GM21390 (cell line): ENCODE measurements around the gene TET3.

ENCODE experiments used
- ATAC-seq: cut with Tn5 transposase; IDR thresholded peaks from one replicate; pipeline ENCODE4 v1.9.1; 2021; ENCODE audit not compliant: unreplicated experiment

The TET3 gene

DNA sequence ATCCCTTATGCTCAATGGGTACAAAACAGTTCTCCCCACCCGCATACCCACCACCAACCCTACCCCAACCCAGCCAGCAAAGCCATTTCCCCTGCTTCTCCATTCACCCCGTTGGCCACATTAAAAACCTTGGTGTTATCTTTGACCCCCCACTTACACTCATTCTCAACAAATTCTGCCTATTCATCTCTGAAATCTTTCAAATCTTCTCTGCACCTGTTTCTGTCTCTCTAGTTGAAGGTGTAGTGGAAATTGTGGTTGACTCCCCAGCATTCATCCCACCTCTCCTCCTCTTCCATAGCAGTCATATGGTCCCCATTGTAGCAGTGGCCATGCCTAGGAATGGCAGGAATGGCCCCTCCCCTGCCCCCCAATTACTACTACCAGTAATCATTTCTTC, 20.5 kb upstream of the TET3 start:
- no peak for ATAC-seq

DNA sequence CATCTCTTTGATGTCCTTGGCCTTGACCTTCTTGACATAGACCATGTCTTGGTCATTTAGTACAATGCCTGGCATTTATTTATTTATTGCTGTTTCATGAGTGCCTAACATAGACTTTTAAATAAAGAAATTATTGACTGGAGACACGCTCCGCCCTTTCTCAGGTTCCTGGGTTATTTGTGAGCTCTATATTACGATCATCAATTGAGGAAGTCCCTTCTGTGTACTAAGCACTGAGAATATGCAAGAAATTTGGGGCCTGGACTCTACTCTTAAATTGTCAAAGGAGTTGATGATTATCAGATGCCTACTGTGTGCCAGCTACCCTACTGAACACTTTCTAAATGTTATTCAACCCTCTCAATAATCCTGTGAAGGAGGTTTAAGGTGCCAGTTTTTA, 19.7 kb upstream of the TET3 start:
- ATAC-seq = no peak

DNA sequence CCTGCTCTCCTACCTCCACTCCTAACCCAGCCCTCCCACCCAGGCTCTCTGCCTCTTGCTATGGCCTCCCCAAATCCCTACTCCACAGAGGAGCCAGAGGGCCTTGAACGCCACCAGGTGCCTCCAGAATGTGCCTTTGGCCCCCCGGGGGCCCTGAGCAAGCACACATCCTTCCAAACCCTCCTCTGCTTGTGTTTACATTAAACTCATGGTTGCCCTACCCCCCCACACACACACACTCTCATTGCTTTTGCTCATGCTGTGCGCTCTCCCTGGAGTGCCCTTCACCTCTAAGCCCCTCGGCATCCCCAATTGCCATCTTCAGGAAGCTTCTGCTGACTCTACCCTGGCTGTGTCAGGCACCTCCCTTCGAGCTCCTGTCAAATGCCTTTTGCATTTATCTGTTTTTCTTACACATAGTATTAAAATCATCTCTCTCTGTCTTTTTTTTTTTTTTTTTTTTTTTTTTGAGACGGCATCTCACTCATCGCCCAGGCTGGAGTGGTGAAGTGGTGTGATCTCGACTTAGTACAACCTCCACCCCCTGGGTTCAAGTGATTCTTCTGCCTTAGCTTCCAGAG, 16.3 kb upstream of the TET3 start:
- ATAC-seq = no peak

DNA sequence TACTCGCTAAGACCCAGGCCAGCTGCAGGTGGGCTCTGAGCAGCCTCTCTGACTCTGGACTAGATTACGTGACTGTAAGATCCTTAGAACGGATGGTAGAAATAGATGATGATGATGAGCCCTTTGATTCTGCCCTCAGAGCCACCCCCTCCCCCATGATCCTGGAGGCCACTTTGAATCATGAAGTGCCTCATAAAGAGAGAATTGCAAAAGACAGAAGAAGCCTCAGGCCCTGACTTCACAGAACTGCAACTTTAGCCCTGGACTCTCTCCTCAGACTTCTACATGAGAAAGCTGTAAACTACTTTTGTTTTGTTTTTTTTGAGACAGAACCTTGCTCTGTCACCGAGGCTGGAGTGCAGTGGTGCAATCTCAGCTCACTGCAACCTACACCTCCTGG, 15.4 kb upstream of the TET3 start:
- ATAC-seq = no peak

DNA sequence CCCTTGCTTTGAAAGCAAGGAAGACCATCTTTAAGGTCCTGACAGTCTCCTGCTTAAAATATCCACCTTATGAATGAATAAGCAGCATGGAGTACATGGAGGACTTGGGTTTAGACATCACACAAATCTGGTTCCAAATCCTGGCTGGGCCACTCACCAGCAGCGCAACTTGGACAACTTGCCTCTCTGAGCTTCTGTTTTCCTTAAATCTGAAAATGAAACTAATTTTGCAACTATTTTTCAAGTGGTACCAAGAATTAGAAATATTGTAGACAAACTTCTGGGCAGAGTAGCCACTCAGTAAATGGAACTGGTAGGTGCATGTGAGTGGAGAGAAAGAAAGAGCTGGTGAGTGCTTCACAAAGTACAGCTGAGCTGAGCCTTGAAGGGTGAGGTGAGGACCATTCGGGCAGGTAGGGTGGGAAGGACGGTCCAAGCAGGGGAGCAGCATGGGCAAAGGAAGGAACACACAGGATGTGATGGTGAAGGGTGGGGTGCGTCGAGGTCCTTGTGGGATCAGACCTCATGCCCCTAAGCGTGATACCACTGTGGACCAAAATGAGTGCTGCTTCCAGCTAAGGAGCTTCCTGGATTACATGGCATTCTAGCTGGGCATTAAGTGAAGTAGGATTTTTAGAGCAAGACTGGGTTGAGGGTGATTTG, 14.4 kb upstream of the TET3 start:
- ATAC-seq = no peak

DNA sequence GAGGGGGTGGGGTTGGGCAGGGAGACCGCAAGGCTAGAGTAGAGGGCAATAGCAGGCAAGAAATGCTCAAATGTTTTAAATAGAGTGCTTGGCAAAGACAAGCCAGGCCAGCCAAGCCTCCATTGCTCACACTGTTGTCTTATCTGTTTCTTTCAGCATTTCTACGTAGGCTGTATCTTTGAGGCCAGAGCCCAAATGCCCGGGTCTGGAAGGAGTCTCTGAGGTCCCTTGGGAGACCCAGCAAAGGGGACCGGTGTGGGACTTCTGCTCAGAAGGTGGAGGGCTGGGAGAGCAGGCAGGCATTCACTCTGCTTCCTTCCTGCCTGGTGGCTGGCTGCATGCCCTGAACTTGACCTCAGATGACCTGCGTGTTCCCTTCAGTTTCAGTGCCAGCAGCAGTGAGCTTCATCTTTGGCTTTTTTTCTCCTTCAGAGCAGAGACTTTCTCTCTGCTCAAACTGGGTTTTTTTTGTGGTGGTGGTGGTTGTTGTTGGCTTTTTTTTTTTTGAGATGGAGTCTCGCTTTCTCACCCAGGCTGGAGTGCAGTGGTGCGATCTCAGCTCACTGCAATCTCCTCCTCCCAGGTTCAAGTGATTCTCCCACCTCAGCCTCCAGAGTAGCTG, 13.7 kb upstream of the TET3 start:
- peak; percentile 66 for ATAC-seq

DNA sequence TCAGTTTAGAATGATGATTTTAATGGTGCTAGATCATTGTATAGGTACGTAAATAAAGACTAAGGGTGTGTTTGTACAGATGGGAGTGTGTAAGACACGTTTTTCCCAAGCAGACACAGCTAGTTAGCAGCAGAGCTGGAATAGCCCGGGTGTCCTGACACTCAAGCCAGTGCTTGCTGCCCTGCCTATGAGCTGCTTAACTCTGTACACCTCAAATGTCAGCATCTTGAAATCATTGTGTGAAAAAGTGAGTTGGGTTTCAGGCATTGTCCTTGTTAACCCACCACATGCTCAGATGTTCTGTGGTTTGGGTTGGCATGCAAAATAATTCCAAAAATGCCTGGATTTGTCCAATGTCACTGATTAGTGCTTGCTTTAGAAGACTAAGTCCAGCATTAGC, 13.0 kb upstream of the TET3 start:
- ATAC-seq = no peak

DNA sequence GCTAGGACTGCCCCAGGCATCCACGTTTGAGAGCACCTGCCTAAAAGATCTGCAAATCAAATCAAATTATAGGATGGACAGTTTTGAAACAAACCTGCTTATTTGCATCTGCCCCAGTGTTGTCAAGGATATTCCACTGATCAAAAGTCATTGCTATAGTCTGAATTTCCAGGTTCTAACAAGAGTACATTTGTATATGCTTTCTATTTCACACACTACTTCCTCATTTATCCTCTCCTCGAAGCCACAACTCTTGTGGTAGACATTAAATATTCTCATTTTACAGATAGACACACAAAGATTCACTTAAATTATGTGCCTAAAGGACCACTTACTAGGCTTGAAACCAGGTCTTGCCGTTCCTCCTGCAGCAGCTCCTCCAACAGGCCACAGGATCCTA, 11.9 kb upstream of the TET3 start:
- ATAC-seq = peak; percentile 38

DNA sequence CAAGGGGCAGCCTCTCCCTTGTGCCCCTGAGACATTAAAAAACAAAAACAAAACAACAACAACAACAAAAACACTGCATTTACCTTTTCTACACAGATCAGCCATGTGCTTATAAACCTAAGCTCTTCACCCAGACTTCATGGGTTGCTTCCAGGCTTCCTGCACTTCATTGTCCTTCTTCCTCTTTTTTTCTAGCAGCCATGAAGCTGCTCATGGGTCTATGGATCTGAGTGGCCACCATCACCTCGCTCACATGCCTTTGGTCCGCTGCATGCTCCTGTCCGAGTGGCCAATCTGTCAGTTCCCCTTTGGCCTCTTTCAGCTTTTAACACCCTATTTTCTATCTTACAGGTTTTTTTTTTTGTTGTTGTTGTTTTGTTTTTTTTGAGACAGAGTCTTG, 9.0 kb upstream of the TET3 start:
- no peak for ATAC-seq

DNA sequence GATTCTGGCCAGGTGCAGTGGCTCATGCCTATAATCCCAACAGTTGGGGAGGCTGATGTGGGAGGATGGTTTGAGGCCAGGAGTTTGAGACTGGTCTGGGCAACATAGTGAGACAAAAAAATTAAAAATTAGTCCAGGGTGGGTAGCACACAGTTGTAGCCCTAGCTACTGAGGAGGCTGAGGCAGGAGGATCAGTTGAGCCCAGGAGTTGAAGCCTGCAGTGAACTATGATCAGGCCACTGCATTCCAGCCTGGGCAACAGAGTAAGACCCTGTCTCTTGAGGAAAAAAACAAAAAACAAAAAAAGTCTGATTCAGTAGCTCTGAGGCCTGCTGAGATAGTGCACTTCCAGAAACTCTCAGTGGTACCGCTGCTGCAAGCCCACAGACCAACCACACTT, 7.9 kb upstream of the TET3 start:
- no peak for ATAC-seq

DNA sequence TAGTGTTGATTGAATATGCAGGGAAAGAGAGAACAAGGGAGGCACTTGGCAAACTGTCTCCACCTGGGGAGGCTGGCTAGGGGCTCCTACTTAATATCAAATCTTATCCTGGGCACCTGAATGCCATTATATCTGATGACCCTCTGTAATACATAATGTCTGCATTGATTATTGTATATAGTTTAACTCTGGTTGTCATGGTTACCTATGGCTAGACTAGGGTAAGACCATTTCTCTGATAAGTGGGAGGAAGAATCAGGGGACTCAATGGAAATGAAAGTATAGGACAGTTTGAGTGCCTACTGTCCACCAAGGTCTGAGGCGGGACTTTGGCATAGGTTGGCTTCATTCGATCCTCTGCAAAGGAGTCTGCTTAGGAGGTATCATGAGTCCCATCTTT, 7.2 kb upstream of the TET3 start:
- no peak for ATAC-seq

DNA sequence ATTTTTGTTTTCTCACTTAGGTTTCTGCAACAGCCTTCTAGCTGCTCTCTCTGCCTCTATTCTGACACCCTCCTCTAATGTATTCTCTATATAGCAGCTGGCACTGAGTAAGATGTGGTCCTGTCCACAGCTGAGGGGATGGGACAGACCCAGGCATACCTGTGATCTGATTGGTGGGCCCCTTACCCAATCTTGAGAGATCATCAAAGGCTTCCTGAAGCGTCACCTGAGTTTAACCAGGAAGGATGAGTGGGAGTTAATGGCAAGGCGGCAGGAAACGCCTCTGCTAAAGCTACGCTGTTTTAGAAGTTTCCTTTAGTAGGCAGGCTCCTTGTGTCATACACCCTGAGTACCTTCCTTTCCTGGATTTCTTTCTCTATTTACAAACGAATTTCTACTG, 5.7 kb upstream of the TET3 start:
- no peak for ATAC-seq

DNA sequence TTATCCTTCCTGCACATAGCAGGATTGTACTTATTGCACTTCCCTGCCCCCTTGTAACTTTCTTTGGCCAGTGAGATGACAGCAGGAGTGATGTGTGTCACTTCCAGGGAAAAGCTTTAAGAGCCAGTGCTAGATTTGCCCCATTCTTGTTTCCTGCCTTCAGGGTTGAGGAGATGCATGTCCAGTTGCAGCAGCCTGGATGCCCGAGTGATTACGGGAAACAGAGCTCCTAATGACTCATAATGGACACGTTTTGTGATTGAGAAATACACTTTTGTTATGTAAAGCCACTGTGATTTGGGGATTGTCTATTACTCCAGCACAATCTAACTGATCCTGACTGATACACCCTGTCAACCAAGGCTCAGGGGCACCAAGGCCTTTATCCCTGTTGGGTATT, 5.0 kb upstream of the TET3 start:
- ATAC-seq = no peak

DNA sequence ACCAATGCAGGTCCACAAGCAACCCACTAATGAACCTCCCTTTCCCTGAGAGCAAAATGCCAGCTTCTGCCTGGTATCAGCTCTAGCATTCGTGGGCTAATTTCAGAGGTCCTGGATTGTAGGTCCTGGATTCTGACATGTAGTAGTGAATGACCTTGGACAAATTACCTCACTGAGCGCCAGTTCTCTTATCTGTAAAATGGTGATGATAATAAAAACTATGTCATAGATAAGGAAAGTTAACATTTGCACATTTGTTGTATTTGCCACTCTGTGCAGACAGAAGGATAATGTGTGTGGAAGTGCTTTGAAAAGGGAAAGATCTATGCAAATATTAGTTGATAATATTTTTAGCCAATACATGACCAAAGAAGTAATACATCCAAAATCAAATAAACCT, 4.1 kb upstream of the TET3 start:
- ATAC-seq = no peak

DNA sequence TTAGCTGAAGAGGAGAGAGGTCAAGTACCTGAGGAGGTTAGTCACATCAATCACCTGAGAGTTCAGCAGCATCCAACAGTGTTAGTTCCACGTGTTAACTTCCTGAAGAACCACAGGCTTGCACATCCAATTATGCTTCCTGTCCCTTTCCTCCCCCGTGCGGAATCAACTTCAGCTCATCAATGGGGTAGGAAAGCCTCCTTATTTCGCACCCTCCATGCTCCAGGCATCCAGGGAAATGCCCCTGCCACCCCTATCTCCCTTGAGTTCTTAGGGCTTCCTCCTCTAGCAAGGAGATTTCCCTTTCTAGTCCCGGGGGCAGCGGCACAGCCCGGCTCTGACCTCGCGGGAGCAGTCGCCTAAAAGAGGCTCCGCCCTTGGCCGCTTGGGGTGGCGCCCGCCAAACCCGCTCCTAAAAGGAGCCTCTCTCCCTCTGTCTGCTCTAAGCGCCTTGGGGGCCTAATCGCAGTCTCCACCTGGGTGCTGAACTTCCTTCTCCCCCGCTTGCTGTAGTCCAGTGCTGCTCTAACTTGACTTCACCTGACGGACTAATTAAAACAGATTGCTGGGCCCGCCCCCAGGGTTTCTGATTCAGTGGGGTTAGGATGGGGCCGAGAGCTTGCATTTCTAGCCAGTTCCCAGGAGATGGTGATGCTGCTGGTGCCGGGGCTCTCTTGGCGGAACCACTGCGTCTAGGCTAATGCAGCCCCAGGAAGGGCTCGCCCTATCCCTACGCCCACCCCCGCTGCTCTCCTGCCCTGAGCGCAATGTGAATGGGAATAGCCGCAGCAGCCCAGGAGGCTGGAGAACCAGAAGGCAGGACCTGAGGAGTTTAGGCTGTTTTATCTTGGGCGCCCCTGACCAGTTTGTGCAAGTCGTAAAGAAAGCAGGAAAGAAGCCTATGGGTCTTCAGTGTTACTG, 3.4 kb upstream of the TET3 start:
- peak; percentile 28 for ATAC-seq

DNA sequence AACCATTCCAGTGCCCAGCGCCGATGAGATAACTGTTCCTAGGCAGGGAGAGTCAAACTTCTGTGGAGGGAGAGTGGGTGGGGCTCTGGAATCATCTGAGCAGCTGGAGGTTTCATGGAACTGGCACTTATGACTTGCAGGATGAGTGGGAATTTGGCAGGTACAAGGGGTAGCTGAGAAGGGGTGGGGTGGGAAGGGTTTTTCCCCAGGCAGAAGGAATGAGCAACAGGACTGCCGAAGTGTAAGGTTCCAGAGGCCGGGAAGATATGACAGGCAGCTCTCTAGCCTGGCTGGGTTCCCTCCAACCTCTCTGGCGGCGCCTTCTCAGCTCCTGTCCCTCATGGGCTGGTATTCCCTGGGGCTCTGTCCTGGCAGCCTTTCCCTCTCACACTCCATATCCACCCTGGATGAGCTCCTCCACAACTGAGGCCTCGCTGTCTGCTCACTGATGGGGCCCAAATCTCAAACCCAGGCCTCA, 2.5 kb upstream of the TET3 start:
- ATAC-seq = no peak

DNA sequence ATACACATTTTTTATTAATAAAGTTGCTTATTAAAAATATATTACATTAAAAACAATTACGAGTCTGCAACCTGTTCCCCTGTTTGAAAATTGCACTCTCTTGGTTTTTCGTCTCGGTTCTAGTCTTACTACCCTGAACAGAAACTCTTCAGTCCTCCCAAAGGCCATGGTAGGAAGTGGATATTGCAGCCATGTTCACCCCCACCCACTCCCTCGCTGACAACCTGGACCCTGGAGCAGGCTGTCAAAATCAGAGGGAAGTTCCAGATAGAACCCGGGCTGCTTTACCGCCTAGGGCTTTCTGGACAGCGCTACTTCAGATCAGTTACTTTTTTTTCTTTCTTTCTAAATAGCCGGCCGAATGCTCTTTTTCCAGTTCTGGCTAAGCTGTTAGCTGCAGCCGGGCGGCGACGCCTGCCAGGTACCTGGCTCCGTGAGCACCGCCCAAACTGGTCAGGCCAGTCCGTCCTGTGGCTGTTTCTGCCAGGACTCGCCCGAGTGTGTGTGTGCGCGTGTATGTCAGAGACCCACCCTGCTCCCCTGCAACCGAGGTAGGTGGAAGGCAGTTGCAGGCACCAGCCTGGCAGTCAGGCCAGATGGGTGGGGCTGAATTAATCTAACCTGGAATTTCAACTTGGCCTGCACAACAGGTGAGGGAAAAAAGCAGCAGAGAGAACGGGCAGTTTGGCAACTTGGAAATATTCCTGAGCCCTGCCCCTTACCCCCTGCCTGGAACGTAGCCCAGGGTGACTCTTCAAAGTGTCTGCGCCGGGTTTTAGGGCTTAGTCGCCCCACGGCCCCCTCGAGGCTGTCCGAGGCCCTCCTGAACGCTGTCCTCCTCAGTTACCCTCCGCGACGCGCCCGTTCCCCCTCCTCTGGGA, 1.1 kb upstream of the TET3 start:
- ATAC-seq = no peak

DNA sequence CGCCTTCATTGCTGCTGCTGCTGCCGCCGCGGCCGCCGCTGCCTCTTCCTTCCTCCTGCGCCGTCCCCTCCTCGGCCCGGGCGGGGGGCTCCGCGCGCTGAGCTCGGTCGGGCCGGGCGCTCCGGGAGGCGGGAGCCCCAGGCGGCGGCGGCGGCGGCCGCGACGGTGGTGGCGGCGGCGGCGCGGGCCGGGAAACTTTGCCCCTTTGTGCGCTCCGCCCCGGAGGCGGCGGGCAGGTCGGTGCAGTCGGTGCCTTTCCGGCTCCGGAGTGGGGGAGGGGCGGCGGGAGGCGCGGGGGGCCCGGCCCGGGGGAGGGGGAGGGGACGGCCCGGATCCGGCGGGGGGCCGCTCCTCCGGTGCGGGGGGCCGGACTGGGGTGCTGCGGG, 205 bp downstream of the TET3 start:
- ATAC-seq = peak; percentile 5

DNA sequence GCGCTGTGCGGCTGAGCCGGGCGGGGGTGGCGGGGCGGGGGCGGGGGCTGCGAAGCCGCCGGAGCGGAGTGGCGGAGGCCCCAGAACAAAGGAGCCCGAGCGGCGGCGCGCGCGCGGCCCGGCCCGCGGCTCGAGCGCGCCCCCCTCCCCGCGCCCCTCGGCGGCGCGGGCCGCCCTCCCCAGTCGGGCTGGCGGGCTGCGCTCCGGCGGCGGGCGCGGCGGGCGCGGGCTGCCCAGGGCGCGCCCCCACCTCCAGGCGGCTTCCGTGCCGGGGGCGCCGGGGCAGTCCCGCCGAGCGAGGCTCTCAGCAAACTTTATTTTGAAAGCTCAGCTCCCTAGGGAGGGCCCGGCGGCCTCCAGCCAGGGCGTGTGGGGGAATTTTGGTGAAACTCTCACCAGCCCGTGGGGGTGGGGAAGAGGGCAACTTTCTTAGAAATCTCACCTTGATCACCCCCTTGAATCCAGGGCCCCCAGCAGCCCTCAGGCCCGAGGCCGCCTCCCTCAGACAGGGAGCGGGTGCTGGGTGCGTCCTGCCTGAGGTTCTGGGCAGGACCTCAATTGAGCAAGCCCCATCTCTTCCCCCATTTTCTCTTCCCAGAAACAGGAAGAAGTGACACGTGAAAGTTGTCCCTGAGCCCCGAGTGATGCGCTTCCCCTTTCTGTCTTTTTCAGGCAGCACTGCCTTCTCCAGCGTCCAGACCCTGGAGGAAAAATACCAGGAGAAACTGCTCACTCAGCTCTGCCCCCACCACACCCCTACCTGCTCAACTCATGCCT, 786 bp downstream of the TET3 start:
- ATAC-seq = peak; percentile 24
